Type B pancreatic cell (in vitro differentiated cells): Measurements from ENCODE around the gene PRSS58. TPM values are rescaled to one million over a fixed set of nuclear protein-coding genes. Genes with fewer than 3 reads are reported as not detected.

Experiments
- DNase-seq: peaks from one replicate; pipeline ENCODE4 v3.0.0; 2021; ENCODE audit warnings: mixed read lengths; ENCODE audit not compliant: unreplicated experiment; ENCODE audit errors: extremely low spot score
- H3K27ac Mint-ChIP-seq: 2 replicates; pipeline ENCODE4 v1.8.0; 2021; ENCODE audit warnings: mild to moderate bottlenecking, mixed read lengths
- H3K27me3 Mint-ChIP-seq: 2 replicates; pipeline ENCODE4 v1.8.0; 2021; ENCODE audit warnings: mixed read lengths
- H3K36me3 Mint-ChIP-seq: 2 replicates; pipeline ENCODE4 v1.8.0; 2021; ENCODE audit warnings: mixed read lengths
- H3K4me1 Mint-ChIP-seq: one replicate; pipeline ENCODE4 v1.8.0; 2021; ENCODE audit warnings: mixed read lengths; ENCODE audit not compliant: unreplicated experiment
- H3K4me3 Mint-ChIP-seq: 2 replicates; pipeline ENCODE4 v1.8.0; 2021; ENCODE audit warnings: mild to moderate bottlenecking, mixed read lengths
- H3K9me3 Mint-ChIP-seq: 2 replicates; pipeline ENCODE4 v1.8.0; 2021; ENCODE audit warnings: mixed read lengths
- CTCF ChIP-seq: fragments of 200-600 bp; sonication (generic); conservative IDR thresholded peaks from 2 replicates; pipeline ENCODE4 v1.5.0; 2021; ENCODE audit warnings: antibody characterized with exemption, mild to moderate bottlenecking
- total RNA-seq: library from RNA; stranded (reverse); gene quantifications from 2 replicates; pipeline ENCODE4 v1.2.1, GENCODE V29; 2021; ENCODE audit warnings: low replicate concordance

Gene PRSS58
- total RNA-seq, 1 donor from 2014 or later = not detected

- Mint-ChIP-seq H3K36me3 (no peaks in the 10 kb centered on the region), H3K4me3 (no peak overlapping the region), H3K27me3 (peaks cover 17% of the 10 kb centered on the region), H3K4me1 (no peaks in the 10 kb centered on the region), H3K9me3 (peaks cover 9% of the 10 kb centered on the region), H3K27ac (no peak overlapping the region)
- no peak for TF ChIP-seq CTCF
- no peak for DNase-seq
These were observed 17.2 kb upstream of the PRSS58 start for GRCh38 chr7:142275028-142275427.

- H3K27me3 Mint-ChIP-seq = peaks cover 2% of the 10 kb centered on the region
- no peak for DNase-seq
- no peak overlapping the region for H3K27ac Mint-ChIP-seq
- H3K9me3 Mint-ChIP-seq = peaks cover 9% of the 10 kb centered on the region
- H3K4me3 Mint-ChIP-seq = no peak overlapping the region
- H3K4me1 Mint-ChIP-seq = no peaks in the 10 kb centered on the region
- TF ChIP-seq CTCF = no peak
- H3K36me3 Mint-ChIP-seq = no peaks in the 10 kb centered on the region
These were observed 15.0 kb upstream of the PRSS58 start for GRCh38 chr7:142272841-142273240.

GRCh38 chr7:142263598-142264380, 5.9 kb upstream of the PRSS58 start:
- Mint-ChIP-seq H3K4me1 (no peaks in the 10 kb centered on the region), H3K4me3 (no peak overlapping the region), H3K9me3 (no peaks in the 10 kb centered on the region), H3K36me3 (no peaks in the 10 kb centered on the region), H3K27ac (no peak overlapping the region), H3K27me3 (no peaks in the 10 kb centered on the region)
- TF ChIP-seq CTCF = no peak
- no peak for DNase-seq

- Mint-ChIP-seq H3K36me3 (no peaks in the 10 kb centered on the region), H3K9me3 (no peaks in the 10 kb centered on the region), H3K4me1 (no peaks in the 10 kb centered on the region), H3K4me3 (no peak overlapping the region), H3K27me3 (no peaks in the 10 kb centered on the region), H3K27ac (no peak overlapping the region)
- no peak for DNase-seq
- no peak for TF ChIP-seq CTCF
These were observed 7.2 kb downstream of the PRSS58 start for GRCh38 chr7:142250705-142251104.

GRCh38 chr7:142249918-142250317, 7.9 kb downstream of the PRSS58 start:
- peaks cover 2% of the 10 kb centered on the region for H3K27me3 Mint-ChIP-seq
- H3K9me3 Mint-ChIP-seq = no peaks in the 10 kb centered on the region
- TF ChIP-seq CTCF = no peak
- no peak overlapping the region for H3K4me3 Mint-ChIP-seq
- no peaks in the 10 kb centered on the region for H3K4me1 Mint-ChIP-seq
- H3K36me3 Mint-ChIP-seq = no peaks in the 10 kb centered on the region
- H3K27ac Mint-ChIP-seq = no peak overlapping the region
- DNase-seq = no peak
